ENCODE data around the gene SCN2B.
A peak's percentile ranks its signal among the peaks of the same experiment; 100 is the strongest.

DNA sequence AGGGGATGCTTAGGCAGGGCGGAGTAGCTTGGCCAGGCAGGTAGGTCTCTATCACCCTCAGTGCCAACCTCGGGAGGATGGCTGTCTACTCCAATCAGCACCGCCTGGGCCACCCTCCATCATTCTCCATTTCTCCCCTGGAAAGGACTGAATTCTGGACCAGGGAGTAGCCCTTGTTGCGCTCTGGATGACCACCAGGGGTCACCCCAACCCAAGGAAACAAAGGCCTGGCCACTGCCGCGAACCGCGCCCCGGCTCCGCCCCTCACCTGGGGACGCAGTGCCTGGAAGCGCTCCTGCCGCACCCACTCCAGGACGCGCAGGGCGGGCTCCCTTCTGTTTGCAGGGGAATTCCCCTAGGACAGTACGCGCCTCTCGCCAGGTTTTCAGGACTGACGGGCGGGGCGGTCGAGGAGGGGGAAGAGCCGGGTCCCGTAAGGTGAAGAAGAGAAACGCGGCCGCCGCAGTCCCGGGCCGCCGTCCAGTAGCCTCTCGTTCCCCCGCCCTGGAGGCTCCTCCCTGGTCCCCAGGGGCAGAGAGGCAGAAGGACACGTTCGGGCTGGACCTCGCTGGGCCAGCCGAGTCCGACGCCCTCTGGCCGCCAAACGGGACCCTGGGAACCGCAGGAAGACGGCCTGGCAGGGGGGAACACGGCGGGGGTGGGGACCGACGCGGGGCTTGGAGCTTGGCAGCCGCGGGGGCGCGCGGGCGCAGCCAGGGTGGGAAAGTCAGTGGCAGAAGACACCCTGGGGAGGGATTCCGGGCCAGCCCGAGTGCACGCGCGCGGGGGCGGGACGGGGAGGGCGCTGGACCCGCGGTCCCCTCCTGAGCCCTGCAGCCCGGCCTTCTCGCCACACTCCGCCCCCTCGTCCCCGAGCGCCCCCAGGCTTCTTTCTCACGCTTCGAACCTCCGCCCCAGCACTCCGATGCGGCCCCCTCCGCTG is 30.9 kb downstream of the SCN2B start:
- TF ChIP-seq, protein P1, sequence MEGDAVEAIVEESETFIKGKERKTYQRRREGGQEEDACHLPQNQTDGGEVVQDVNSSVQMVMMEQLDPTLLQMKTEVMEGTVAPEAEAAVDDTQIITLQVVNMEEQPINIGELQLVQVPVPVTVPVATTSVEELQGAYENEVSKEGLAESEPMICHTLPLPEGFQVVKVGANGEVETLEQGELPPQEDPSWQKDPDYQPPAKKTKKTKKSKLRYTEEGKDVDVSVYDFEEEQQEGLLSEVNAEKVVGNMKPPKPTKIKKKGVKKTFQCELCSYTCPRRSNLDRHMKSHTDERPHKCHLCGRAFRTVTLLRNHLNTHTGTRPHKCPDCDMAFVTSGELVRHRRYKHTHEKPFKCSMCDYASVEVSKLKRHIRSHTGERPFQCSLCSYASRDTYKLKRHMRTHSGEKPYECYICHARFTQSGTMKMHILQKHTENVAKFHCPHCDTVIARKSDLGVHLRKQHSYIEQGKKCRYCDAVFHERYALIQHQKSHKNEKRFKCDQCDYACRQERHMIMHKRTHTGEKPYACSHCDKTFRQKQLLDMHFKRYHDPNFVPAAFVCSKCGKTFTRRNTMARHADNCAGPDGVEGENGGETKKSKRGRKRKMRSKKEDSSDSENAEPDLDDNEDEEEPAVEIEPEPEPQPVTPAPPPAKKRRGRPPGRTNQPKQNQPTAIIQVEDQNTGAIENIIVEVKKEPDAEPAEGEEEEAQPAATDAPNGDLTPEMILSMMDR (conservative IDR thresholded peaks at IDR 0.05; ENCODE audit: low read length), result peak; percentile 86
- TF ChIP-seq EZH2phosphoT487 (IDR thresholded peaks at IDR 0.05; ENCODE audit: borderline replicate concordance, low read depth, low read length), result no peak
